Measurements from ENCODE around the gene RNPS1. TPM values are rescaled to one million over a fixed set of nuclear protein-coding genes. Genes with fewer than 3 reads are reported as not detected.

Gene RNPS1
- total and polyA plus RNA-seq, 9 of the 15 experiments (the other 6 are each of a cell fraction or from before 2014, with no cell fraction given): 44.9 to 338 (median 202) TPM

GRCh38 chr16:2251296-2252111, 16.4 kb downstream of the RNPS1 start, which contains the start of gene ECI1 (continued):
- no peak for TF ChIP-seq SMARCE1 (IDR thresholded peaks at IDR 0.05)
- no peak for TF ChIP-seq STAT5B (CRISPR knock-in tag; IDR thresholded peaks at IDR 0.05)
- TF ChIP-seq MNT (conservative IDR thresholded peaks at IDR 0.05): peak; percentile 76 to 82
- no peak for TF ChIP-seq TCF7 (IDR thresholded peaks at IDR 0.05; ENCODE audit: borderline replicate concordance)
- TF ChIP-seq PHF21A (IDR thresholded peaks at IDR 0.05; ENCODE audit: borderline replicate concordance, low read depth): no peak
- TF ChIP-seq, protein P1, sequence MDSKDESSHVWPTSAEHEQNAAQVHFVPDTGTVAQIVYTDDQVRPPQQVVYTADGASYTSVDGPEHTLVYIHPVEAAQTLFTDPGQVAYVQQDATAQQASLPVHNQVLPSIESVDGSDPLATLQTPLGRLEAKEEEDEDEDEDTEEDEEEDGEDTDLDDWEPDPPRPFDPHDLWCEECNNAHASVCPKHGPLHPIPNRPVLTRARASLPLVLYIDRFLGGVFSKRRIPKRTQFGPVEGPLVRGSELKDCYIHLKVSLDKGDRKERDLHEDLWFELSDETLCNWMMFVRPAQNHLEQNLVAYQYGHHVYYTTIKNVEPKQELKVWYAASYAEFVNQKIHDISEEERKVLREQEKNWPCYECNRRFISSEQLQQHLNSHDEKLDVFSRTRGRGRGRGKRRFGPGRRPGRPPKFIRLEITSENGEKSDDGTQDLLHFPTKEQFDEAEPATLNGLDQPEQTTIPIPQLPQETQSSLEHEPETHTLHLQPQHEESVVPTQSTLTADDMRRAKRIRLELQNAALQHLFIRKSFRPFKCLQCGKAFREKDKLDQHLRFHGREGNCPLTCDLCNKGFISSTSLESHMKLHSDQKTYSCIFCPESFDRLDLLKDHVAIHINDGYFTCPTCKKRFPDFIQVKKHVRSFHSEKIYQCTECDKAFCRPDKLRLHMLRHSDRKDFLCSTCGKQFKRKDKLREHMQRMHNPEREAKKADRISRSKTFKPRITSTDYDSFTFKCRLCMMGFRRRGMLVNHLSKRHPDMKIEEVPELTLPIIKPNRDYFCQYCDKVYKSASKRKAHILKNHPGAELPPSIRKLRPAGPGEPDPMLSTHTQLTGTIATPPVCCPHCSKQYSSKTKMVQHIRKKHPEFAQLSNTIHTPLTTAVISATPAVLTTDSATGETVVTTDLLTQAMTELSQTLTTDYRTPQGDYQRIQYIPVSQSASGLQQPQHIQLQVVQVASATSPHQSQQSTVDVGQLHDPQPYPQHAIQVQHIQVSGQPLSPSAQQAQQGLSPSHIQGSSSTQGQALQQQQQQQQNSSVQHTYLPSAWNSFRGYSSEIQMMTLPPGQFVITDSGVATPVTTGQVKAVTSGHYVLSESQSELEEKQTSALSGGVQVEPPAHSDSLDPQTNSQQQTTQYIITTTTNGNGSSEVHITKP (IDR thresholded peaks at IDR 0.05; ENCODE audit: partially characterized antibody): peak; percentile 19
- TF ChIP-seq, protein P2, sequence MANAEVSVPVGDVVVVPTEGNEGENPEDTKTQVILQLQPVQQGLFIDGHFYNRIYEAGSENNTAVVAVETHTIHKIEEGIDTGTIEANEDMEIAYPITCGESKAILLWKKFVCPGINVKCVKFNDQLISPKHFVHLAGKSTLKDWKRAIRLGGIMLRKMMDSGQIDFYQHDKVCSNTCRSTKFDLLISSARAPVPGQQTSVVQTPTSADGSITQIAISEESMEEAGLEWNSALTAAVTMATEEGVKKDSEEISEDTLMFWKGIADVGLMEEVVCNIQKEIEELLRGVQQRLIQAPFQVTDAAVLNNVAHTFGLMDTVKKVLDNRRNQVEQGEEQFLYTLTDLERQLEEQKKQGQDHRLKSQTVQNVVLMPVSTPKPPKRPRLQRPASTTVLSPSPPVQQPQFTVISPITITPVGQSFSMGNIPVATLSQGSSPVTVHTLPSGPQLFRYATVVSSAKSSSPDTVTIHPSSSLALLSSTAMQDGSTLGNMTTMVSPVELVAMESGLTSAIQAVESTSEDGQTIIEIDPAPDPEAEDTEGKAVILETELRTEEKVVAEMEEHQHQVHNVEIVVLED (CRISPR knock-in tag; IDR thresholded peaks at IDR 0.05): no peak
- no peak for TF ChIP-seq CBX8 (IDR thresholded peaks at IDR 0.05; ENCODE audit: borderline replicate concordance, extremely low read depth, low read depth, low read length, poor library complexity, severe bottlenecking)
- no peak for TF ChIP-seq ZNF184 (CRISPR knock-in tag; IDR thresholded peaks at IDR 0.05)
- peak; percentile 47; the same call in 1 of the 2 replicates for TF ChIP-seq NCOR1 (IDR thresholded peaks at IDR 0.05)

All from K562 (cell line).